ENCODE results near the gene NFIX.

DNA sequence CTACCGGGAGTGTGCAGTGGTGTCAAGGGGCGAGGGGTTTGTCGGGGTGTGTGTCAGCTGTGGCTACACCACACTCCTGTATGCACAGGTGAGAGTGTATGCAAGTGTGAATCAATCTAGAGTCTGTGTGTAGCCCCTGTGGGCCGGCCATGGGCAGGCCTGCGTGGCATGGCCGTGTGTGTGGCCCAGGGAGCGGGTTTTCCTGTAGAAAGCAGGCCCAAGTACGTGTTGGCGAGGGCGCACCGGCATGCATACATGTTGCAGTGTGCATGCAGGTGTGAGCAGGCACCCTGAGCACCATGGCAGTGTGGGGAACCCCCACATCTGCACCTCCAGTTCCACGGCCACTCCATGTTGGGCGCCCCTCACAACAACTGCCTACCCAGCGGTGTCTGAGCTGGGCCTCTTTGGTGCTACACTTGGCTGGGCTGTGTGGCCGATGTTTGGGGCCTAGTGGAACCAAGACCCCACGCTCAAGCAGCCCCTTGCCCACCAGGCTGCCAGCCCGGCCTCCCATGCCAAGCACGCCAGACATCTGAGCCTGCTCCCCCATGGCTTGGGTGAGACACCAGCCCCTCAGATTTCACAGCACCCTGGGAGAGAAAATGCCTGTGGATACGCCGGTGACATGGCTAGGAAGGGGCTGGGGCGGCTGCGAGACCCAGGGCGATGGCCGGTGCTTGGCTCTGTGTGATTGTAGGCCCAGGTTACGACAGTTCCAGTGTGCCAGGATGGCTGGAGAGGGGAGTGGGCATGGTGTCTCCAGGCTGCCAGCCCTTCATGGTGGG, 2.1 kb downstream of the NFIX start:
- TF ChIP-seq POLR2A (IDR thresholded peaks at IDR 0.05) = no peak
- no peak for TF ChIP-seq CTCF (IDR thresholded peaks at IDR 0.05)
